GM19035 (cell line): ENCODE results near the gene USP12.

Source experiments
- ATAC-seq: cut with Tn5 transposase; IDR thresholded peaks from one replicate; pipeline ENCODE4 v1.9.1; 2021; ENCODE audit not compliant: unreplicated experiment

Gene USP12

DNA sequence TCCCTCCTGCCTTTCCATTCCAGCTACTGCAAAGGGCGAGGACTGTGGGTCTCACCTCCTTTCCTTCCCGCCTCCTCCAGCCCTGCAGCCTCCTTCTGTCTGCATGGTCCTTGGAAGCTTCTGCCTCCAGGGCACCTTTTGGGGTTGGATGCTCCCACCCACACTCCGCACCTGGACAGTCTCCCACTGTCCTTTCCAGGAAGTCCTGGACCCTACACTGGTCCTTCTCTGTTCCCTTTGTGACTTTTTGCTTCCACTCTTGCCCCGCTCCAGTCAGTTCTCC, 130.8 kb downstream of the USP12 start:
- ATAC-seq: no peak

DNA sequence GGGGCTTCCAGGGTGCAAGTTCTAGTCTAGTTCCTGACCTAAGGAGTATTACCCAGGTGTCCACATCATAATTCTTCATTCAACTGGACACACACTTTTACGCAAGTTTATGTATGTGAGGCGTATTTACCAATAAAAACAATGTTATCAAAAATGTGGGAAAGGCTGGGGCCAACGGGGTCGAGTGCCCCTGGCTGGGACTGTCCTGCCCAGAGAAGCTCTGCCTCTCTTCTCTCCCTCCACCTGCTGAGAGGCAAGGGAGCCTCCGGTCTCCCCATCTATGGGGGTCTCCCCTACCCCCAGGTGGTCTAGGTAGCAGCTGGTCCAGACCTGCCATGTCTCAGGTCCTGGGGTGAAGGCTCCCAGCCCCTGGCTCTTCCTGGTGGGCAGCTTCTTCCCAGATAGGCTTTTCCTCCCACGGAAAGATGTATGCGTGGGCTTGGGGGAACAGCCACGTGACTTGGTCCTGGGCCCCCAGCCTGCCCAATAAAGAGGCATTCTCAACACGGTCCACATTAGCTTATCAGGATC, 132.4 kb downstream of the USP12 start:
- no peak for ATAC-seq

GRCh38 chr13:27038323-27038722, 133.3 kb downstream of the USP12 start:
- no peak for ATAC-seq

GRCh38 chr13:27037571-27037970, 134.0 kb downstream of the USP12 start:
- no peak for ATAC-seq

DNA sequence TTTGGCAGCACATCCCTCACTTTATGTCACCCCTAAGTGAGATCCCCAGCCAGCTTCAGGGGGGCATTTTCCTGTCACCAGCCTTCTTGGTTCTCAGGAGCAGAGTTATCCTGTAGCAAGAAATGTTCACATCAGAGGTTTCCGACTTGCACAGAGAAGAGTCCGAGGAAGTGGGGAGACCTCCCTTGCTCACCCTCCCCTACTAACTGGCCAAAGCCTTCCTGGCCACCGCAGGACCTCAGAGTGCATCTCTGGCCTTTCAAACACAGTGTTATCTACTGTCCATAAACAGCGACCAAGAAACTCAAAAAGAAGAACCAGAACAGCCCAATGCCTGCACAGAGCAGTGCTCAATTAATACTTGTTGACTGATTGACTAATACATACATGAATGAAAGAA, 134.4 kb downstream of the USP12 start:
- no peak for ATAC-seq

DNA sequence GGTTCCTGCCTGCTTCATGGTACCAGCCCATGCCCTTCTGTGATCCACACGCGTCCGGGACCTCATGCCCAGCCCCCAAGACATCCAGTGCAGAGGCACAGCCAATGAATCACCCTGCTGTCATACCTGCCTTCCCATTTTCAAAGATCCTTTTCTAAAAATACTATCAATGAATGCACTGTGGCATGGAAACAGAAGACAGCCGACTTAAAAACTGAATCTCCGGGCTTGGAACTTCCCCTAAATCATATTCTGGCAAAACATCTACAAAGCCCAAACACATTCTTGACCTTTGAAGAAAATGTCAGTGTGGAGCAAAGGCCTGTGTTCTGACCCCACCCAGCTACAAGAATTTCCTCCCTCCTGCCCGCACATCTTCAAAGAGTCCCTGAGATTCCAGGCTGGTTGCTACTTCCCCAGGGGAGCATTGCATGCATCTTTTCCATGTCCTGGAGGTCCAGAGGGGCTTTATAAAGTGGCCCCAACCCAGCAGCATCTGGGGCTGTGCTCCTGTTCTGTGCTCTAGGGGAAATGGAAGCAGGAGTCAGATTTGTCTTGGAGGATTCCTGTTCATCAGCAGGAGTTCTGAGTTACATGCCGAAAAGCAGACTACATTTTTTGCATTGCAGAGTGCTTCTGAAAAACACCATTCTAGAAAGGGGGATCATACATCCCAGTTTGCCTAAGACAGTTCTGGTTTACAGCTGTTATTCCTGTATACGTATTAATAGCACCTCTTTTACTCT, 135.2 kb downstream of the USP12 start:
- ATAC-seq: no peak

DNA sequence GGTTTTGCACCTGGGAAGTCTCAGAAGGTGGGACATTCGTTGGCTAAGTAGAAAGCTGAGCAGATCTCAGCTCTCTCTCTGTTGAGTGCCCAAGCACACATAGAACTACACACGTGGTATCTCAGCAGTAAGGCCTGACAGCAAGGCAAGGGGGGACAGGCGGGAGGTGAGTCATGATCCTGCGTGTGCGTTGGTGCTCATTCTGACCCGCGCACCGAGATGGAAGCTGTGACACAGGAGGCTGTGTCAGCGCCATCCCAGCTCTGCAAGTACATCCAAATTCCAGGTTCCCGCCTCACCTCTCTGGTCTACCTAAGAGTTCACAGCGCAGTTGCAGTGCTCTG, 135.7 kb downstream of the USP12 start:
- no peak for ATAC-seq

- no peak for ATAC-seq
Measured at GRCh38 chr13:27034678-27035111, 136.9 kb downstream of the USP12 start.

GRCh38 chr13:27028683-27029480, 142.7 kb downstream of the USP12 start:
- no peak for ATAC-seq

- no peak for ATAC-seq
Measured at GRCh38 chr13:27027086-27027667, 144.4 kb downstream of the USP12 start.

DNA sequence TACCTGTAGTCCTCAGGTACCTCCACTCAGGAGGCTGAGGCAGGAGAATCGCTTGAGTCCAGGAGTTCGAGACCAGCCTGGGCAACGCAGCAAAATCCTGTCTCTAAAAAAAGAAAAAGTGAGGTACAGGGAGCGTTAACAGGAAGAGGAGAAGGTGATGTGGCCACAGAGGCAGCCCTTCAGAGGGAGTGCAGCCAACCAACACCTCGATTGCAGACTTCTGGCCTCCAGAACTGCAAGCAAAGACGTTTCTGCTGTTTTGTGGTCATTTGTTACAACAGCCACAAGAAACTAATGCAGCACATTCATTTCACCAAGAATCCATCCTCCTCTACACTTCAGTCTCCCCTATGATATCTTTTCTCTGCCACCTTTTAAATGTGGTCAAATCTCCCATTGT, 145.2 kb downstream of the USP12 start:
- no peak for ATAC-seq

DNA sequence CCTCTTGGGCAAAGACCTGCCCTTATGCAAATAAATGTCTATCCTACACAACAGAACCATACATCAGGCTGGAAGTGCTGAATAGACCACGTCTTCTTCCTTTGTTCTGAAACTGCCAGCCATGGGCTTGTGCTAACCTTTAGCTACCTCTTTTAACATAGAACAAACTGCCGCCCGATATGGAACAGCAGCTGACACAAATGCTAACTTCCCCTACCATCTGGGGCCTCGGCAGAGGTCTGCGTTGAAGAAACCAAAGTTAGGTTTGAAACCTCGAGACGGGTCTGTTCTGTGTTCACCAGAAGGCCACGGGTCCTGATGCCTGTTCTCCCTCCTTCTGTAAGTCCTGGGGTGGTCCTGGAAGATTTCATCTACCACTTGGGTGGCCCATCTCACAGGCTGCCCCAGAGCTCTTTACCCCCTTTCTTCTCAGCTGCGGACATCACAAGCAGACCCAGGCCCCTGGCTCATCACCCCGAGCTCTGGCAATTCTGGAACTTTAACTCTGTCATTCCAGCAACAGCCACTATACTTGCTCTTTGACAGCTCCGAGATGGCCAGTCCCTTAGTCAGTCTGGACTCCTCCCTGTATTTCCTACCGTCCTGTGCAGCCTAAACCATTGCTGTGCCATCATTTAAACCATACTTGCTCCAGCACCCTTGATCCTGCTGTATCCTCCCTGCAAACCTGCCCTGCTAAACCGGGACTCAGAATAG, 146.7 kb downstream of the USP12 start:
- no peak for ATAC-seq

GRCh38 chr13:27024074-27024461, 147.5 kb downstream of the USP12 start:
- no peak for ATAC-seq

DNA sequence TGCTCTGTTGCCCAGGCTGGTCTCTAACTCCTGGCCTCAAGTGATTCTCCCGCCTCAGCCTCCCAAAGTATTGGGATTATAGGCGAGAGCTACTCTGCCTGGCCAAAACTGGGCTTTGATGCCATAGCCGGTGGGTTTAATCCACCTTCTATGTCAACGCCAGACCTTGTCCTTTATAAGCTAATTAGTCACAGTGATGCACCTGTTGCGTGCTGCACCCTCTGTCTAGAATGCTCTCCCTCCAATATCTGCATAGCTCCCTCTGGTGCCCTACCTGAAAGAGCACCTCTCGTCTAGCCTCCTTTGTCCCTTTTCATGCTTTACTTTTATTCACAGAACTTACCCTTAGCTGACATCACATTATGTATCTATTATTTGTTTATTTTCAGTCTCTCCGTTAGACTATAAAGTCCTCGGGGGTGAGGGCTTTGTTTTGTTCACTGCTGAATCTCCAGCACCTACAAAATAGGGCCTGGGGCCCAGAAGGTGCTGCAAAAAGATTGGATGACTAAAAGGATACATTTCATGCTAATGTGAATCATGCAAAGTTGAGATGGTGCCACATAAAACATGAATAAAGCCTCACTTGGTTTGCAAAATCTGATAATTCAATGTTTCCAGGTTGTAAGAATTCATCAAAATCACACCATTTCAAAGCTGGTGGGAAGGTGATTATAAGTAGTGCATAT, 148.1 kb downstream of the USP12 start:
- no peak for ATAC-seq

- ATAC-seq: no peak
Measured at GRCh38 chr13:27022571-27023311, 148.9 kb downstream of the USP12 start.

DNA sequence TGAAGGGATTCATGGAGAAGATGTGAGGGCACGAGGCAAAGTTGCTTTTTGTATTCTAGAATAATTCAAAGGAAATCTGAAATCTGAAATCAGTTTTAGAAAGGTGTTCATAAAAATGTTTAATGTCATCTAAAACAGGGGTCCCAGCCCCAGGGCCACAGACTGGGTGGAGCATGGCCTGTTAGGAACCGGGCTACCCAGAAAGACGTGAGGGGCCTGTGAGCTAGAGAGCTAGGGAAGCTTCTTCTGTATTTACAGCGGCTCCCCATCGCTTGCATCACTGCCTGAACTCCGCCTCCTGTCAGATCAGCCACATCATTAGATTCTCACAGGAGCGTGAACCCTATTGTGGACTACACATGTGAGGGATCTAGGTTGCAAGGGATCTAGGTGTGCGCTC, 151.2 kb downstream of the USP12 start:
- no peak for ATAC-seq

GRCh38 chr13:27018882-27019281, 152.7 kb downstream of the USP12 start:
- ATAC-seq: no peak

DNA sequence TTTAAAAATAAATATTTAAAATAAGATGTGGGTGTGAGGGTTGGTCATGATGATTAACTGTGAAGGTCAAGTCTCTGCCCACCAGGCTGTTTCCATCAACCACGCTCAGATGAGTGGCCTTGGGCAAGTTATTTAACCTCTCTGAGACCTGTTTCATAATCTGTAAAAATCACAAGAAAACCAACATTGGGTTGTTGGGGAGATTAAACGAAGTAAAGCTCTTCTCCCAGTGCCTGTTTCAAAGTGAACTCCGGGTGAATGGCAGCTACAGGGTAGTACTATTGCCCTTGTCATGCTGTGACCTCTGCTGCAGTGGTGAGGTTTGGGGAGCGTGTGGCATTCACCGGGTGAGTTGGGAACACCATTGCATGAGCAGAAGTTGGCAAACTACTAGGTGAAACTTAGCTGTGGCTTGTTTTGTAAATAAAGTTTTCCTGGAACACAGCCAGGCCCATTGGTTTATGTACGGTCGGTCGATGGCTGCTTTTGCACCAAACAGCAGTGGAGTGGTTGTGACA, 153.2 kb downstream of the USP12 start:
- ATAC-seq: no peak

- no peak for ATAC-seq
Measured at GRCh38 chr13:27016875-27017274, 154.7 kb downstream of the USP12 start.
